ENCODE data around the gene LACTB.
A peak's percentile ranks its signal among the peaks of the same experiment; 100 is the strongest.
"Not testable (repeated sequence)": the region's sequence is repeated elsewhere in the genome, so short reads cannot be mapped to it uniquely, and the experiment has no call there.

Gene LACTB

DNA sequence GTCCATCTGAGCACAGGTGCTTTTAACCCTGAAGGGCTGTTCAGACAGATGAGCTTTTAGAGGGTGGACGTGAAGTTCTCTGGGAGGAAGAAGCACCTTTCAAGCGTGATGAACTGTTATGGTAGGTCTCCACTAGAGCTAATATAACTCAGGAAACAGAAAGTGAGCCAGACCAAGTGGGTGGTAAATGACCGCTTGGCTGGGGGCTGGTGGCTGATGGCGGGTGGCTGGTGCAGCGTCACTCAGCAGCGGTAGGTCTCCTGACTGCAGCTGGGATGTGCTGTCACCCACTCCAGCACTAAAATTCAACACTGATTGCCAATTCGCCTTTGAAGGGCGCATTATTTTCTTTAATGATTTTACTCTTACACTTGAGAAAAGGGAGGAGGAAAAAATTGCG, 31.2 kb upstream of the LACTB start:
- DNase-seq (ENCODE audit: low read depth) = no peak

DNA sequence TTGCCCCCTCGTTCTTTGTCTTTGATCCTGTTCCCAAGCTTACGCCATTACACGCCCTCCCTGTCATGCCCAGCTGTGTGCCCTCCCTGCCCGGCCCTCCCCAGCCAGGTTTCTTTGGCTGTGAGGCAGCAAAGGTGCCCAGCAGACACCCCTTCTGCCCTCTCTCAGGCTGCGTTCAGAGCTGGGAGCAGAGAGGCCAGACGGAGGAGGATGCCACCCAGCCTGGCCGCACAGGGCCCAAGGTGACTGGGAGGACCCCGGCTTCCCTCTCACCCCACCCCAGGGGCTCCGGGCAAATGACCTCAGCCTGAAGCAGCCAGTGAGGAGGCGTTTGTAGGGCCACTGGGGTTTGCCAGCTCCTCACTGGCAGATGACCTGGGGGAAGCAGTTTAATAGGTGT, 30.8 kb upstream of the LACTB start:
- no peak for DNase-seq (ENCODE audit: low read depth)

DNA sequence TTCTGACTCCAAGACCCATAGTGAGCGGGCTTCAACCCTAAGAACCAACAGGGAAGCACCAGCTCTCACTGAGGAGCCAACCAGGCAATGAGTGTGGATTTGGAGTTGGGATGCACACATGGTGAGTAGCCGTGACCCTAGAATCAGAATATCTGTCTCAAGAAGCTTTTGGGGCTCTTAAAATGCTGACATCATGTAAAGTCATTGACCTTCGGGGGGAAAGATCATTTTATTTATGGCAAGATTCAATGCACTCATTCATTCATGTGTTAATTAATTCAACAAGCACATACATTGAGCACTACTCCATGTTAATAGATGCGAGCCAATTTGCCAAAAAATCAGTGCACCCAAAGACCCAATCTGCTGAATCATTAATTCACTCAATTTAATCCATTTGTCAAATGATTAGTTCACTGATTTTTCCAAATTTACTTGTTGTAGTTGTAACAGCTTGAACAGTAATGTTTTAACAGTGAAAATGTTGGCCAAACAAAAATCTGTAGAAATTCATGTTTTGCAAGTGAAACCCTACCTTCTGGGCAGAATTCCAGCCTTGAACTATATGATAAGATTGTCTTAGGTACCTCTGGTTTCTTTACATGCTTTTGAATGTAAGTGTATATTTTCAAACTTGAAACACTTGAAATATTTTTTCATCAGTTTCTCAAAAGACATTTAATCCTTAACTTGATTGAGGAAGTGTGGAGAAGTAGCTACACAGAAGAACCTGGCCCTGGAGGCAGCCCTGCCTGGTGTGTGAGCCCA, 29.8 kb upstream of the LACTB start:
- DNase-seq (ENCODE audit: low read depth) = no peak

DNA sequence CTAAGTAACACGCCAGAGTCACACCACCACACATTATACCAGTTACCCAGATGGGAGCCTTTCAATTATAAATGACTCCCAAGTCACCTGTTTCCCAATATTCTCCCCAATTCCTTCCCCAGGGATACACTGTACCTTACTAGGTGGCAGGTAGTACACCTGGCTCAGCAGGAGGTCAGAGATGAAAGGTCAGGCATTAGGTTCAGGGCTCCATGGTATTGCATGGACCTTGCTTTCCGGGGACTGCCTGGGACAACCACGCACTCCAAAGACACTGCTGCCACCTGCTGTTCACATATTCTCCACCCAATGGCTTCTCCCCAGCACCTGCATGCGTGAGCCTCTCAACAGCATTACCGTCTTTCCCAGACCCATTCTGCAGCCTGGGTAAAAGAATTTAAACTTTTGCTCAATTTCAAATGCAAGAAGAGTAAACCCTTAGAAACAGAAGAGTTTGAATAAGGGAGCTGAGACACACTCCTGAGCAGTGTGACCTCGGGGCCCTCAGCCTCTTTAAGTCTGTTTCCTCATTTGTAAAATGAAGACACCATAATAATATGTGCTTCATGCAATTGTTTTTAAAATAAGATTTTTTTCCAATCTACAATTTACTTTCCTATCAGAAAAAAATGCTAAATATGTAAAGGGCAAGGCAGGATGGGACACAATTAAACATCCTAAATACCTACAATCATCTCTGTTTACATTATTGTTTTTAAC, 28.0 kb upstream of the LACTB start:
- peak; percentile 56 for DNase-seq (ENCODE audit: low read depth)

DNA sequence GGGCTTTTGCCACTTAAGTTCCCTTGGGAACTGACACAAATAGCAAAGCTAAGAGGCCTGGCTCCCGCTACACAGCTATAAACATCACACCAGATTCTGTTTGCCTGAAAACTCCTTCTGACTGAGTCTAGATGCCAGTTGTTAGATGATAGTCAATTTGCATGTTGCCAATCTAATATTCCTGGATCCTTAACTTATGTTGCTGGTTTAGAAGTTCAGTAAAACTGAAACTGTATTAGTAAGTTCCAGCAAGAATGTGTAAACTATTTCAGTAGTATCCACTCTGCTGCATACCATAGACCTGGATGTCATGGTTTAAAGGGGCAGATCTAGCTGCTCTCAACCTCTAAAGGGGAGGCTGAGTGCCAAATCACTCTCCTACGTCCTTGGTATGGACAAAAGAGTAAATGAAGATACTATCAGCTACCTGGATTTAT, 27.1 kb upstream of the LACTB start:
- DNase-seq (ENCODE audit: low read depth) = no peak

DNA sequence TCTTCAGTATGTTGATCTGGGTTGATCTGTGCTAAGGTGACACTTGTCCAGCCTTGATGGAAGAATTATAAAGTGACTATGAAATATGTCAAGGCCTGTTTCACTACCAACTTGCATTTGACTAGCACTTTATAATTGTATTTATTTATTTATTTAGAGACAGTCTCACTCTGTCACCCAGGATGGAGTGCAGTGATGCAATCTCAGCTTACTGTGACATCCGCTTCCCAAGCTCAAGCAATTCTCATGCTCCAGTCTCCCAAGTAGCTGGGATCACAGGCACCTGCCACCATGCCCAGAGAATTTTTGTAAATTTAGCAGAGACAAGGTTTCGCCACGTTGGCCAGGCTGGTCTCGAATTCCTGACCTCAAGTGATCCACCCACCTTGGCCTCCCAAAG, 25.5 kb upstream of the LACTB start:
- DNase-seq (ENCODE audit: low read depth) = no peak

DNA sequence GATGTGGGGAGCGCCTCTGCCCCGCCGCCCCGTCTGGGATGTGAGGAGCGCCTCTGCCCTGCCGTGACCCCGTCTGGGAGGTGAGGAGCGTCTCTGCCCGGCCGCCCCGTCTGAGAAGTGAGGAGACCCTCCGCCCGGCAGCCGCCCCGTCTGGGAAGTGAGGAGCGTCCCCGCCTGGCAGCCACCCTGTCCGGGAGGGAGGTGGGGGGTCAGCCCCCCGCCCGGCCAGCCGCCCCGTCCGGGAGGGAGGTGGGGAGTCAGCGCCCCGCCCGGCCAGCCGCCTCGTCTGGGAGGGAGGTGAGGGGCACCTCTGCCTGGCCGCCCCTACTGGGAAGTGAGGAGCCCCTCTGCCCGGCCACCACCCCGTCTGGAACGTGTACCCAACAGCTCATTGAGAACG, 22.8 kb upstream of the LACTB start:
- DNase-seq (ENCODE audit: low read depth) = not testable (repeated sequence)

DNA sequence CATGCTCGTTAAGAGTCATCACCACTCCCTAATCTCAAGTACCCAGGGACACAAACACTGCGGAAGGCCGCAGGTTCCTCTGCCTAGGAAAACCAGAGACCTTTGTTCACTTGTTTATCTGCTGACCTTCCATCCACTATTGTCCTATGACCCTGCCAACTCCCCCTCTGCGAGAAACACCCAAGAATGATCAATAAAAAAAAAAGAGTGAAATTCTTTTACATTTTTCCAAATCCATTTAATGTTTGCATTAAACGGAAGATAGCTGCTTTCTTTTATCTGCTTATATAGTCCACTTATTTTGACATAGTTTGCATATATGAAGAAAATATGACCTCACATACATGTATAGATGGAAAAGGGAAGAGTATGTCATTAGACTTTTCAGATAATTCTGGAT, 22.1 kb upstream of the LACTB start:
- DNase-seq (ENCODE audit: low read depth) = not testable (repeated sequence)

DNA sequence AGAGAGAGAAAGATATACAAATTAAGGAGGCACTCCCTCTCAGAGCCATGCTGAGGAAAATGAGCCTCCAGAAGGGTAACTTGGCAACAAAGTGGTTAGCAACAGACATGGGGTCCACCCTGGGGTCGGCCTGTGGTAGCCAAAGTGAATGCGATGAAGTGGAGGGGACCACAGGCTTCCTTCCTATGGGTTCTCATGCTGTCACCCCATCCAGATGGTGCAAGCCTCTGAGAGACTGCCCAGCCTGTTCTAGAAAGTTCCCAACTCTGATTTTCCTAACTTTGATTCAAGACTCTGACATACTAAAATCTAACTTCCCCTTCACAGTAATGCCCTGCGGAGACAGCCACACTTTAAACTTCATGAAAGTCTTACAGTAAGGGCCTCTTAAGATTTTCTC, 18.2 kb upstream of the LACTB start:
- DNase-seq (ENCODE audit: low read depth) = no peak

DNA sequence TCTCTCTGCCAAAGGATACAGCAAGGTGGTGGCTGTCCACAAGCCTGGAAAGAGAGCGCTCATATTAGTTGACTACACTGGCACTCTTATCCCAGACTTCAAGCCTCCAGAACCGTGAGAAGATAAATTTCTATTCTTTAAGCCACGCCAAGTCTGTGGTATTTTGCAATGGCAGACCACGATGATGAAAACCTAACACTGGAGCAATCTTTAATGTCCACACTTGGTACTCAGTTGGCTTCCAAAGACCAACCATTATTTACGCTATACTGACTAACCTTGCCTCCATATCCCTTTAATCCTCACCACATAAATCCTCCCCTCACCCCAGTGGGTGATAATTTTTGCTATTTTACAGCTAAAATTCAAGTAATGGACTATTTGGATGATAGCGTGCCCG, 16.9 kb upstream of the LACTB start:
- no peak for DNase-seq (ENCODE audit: low read depth)

DNA sequence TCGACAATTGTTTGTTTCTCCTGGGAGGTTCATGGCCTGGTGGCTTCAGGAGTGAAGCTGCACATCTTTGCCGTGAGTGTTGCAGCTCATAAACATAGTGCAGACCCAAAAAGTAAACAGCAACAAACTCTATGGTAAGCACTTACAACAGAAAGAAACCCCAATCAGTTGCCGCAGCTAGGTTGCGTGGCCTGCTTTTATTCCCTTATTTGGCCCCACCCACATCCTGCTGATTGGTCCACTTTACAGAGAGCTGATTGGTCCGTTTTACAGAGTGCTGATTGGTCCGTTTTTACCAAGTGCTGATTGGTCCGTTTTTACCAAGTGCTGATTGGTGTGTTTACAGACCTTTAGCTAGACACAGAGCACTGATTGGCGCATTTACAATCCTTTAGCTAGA, 16.3 kb upstream of the LACTB start:
- not testable (repeated sequence) for DNase-seq (ENCODE audit: low read depth)

DNA sequence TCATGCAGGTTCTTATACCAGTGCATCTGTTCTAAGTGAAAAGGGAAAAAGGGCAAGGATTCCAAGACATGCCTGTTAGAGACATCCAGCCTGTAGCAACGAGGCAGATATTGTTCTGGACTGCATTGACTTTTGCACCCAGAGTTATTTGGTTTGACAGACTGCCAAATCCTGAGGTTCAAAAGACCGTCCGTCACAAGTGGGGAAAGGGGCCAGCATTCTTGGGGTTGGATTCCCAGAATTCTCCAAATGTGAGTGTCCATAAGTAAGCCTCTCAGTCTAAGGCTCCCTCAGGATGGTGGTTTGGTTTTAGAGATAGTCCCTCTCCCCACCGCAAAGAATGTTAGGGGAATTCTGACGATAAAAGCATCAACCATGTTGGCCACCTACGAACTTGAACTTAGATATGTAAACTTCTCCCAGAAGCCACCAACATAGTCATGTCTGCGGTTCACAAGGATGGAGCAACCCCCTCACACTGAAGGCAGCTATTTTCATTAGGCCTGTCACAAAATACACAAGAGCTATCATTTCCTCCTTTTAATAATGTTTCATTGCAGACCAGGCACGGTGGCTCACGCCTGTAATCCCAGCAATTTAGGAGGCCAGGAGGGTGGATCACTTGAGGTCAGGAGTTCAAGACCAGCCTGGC, 13.6 kb upstream of the LACTB start:
- DNase-seq (ENCODE audit: low read depth) = peak; percentile 98

DNA sequence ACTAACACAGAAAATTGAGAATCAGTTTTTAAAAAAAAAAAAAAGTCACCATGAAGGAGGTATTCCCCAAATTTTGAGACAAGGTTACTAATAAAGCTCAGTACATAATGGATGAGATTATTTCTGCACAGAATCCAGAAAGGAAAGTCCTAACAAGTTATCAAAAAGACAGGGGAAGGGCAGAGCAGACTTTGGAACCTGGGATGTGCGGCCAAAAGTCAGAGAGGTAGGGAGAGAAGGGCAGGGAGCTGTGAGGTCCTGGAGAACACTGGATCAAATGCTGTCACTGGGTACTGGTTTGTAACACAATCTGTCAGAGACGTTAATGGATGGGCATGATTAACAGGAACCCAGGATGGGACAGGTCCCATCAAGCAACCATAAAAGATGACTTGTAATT, 12.2 kb upstream of the LACTB start:
- no peak for DNase-seq (ENCODE audit: low read depth)

DNA sequence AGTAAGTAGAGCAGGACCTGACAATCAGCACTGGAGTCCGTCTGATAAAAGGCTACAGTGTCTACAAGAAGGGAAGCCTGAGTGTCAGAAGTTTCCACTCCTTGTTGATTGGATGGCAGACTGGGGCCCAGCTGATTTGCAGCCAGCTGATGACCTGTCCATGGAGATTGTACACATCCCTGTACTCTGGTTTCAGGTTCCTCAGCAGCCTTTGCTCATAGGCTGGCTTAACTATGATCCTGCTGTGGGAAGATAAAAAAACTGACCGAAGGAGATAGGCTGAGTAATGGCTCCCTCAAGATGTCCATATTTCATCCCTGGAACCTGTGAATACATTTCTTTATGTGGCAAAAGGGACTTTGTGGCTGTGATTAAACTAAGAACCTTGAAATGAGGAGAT, 11.7 kb upstream of the LACTB start:
- no peak for DNase-seq (ENCODE audit: low read depth)

DNA sequence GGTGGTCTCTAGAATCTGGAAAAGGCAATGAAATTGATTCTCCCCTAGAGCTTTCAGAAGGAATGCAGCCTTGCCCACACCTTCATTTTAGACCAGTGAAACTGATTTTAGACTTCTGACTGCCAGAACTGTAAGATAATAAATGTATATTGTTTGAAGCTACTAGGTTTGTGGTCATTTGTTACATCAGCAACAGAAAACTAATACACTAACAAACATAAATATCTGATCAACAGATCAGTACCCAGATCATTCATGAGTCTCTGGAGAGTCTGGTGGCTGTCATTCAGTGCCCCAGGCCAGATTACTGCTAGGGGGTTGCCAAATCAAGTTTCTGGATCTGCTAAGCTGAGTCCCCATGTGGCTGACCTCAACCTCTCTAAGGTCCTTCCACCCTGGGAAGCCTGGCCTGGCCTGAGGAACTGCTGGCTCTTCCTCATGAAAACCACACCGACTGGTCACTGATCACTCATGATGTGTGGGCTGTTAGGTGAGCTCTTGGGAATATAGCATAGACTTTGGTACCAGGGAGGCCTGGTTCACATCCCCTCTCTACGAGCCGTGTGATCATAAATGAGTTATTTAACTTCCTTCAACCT, 11.1 kb upstream of the LACTB start:
- no peak for DNase-seq (ENCODE audit: low read depth)

DNA sequence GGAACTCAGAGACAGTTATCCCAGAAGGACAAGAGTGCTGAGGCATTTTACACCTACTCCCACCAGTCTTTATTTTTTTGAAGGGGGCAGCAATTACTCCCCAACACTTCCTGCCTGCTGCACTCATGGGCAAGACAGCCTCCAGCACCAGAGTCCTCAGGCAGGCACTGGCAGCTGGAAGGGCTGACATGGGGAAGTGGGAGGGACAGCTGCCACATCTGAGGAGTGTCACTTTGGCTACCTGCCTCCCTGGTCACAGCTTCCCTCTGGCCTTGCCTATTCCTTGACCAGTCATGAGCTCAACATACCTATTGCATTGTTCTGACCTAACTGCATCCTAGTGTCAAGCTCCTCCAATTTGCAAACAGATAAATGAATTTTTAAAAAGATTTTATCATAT, 10.2 kb upstream of the LACTB start:
- DNase-seq (ENCODE audit: low read depth) = no peak

DNA sequence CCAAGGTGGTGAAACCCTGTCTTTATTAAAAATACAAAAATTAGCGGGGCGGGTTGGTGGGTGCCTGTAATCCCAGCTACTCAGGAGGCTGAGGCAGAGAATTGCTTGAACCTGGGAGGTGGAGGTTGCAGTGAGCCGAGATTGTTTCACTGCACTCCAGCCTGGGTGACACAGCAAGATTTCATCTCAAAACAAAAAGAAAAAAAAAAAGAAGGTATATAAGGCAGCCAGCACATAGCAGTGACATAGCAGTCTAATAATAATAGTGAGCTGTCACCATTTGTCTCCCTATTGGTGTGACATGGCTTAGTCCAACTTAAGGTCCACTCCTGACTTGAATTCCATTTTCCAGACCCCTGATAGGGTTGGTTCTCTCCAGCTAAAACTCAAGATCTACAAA, 8.8 kb upstream of the LACTB start:
- no peak for DNase-seq (ENCODE audit: low read depth)

DNA sequence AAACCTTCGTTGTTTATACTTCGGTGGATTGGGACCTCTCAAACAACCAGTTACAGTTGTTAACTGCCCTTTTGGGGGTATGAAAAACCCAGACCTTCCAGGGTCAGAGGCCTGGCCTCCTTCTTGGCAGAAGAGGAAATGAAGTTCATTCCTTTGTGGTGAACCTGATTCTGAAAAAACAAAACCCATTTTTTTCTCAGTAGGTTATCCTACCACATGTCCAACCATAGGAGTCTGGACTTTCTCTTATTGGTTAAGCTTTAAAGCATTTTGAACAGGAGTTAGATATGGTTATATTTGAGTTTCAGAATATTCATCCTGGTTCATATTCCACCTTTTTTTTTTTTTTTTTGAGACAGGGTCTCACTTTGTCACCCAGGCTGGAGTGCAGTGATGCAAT, 7.2 kb upstream of the LACTB start:
- DNase-seq (ENCODE audit: low read depth) = no peak

DNA sequence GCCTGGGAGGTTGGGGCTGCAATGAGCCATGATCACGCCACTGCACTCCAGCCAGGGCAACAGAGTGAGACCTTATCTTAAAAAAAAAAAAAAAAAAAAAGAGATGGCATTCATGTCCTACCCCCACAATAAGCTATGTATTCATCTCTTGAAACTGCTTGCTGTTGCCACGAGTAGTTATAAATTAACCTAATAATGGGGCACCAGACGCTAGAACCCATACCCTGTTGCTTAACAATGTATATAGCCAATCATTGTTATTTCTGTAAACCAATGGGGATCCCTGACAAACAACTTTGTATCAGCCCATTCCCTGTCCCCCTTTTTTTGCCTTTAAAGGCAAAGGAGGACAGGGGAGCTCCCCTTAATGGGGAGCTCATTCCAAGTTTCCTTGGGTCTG, 2.8 kb upstream of the LACTB start:
- no peak for DNase-seq (ENCODE audit: low read depth)

DNA sequence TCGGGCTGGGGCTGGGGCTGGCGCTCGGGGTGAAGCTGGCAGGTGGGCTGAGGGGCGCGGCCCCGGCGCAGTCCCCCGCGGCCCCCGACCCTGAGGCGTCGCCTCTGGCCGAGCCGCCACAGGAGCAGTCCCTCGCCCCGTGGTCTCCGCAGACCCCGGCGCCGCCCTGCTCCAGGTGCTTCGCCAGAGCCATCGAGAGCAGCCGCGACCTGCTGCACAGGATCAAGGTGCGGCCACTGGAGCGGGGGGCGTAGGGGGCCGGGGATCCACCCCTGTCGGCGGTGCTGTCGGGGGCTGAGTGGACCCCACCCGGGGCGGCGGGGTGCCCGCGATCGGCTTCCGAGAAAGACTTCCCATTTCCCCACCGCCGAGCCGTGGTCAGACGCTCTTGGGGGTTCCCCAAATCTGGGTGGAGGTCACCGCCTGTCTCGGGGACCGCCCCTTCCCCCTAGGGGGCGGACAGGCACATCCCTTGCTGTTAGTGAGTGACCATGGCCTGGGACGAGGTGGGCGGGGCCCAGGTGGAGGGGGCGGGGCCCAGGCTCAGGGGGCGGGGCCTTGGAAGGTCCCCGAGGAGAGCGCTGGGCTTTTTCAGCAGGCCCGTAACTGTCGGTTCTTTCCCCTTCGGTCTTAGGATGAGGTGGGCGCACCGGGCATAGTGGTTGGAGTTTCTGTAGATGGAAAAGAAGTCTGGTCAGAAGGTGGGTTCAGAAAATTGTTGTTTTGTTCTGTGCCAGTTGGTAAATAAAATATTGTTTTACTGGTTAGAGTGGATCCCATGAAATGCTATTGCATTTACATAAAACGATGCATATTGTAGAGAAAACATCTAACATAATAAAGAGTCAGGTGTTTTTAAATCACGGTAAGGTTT, 578 bp downstream of the LACTB start:
- DNase-seq (ENCODE audit: low read depth) = no peak

DNA sequence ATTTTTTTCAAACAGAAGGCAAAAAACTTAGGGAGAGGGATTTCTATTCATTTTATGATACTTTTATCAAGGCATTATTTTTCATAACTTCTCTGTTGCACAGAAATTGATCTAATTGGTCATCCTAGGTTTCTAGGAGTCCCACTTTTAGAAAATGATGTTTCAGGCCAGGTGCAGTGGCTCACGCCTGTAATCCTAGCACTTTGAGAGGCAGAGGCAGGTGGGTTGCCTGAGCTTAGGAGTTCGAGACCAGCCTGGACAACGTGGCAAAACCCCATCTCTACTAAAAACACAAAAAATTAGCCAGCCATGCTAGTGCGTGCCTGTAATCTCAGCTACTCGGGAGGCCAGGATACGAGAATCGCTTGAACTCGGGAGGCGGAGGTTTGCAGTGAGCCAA, 2.8 kb downstream of the LACTB start:
- DNase-seq (ENCODE audit: low read depth) = no peak

DNA sequence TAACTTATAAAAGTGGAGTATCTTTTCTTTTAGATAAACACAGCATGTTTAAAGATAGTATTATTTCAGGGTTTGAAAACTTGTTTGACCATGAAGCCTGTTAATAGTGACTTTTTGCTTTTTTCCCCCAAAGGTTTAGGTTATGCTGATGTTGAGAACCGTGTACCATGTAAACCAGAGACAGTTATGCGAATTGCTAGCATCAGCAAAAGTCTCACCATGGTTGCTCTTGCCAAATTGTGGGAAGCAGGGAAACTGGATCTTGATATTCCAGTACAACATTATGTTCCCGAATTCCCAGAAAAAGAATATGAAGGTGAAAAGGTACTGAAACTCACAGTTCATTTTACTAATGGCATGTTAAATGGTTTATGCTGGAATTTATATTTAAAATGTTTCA, 5.1 kb downstream of the LACTB start:
- DNase-seq (ENCODE audit: low read depth) = no peak
